OCI-LY7 (cell line): ENCODE results near the gene ENOX2. TPM values are rescaled to one million over a fixed set of nuclear protein-coding genes. Genes with fewer than 3 reads are reported as not detected.

Experiments used
- BruUV-seq: library from RNA; stranded (reverse); fragments of 400-500 nt; replicated peaks from 2 replicates; lab custom pipeline; 2021; lab: Mats Ljungman, UMichigan
- CTCF ChIA-PET: fragments of 300-600 bp; sonication (Branson Sonifier 250); formaldehyde crosslinking; loops from one replicate; lab custom pipeline; 2022; ENCODE audit warnings: antibody characterized with exemption; ENCODE audit not compliant: unreplicated experiment; lab: Charles Lee
- POLR2A ChIA-PET: fragments of 300-600 bp; sonication (Branson Sonifier 250); formaldehyde crosslinking; loops from one replicate; lab custom pipeline; 2022; ENCODE audit warnings: antibody characterized with exemption; lab: Charles Lee
- DNase-seq: peaks from one replicate; pipeline ENCODE4 v3.0.0-alpha.2; 2015; ENCODE audit warnings: low spot score
- H2AFZ ChIP-seq: fragments of 200-600 bp; sonication (generic), shearing (Covaris generic); 2 replicates; pipeline ENCODE4 v1.6.1; 2014; ENCODE audit warnings: mild to moderate bottlenecking, antibody characterized with exemption, low read length, moderate library complexity
- H3K27ac ChIP-seq: fragments of 200-600 bp; sonication (generic); 2 replicates; pipeline ENCODE4 v1.5.1; 2014; ENCODE audit warnings: mixed run types, low read depth, mild to moderate bottlenecking, moderate library complexity, low read length, inconsistent platforms; ENCODE audit not compliant: poor library complexity, severe bottlenecking
- H3K36me3 ChIP-seq: fragments of 200-600 bp; sonication (generic); 2 replicates; pipeline ENCODE4 v1.6.1; 2014; ENCODE audit warnings: mild to moderate bottlenecking, antibody characterized with exemption, low read length, moderate library complexity, mixed read lengths; ENCODE audit not compliant: insufficient read depth
- H3K4me1 ChIP-seq: fragments of 200-600 bp; sonication (generic); 2 replicates; pipeline ENCODE4 v1.5.1; 2014; ENCODE audit warnings: mild to moderate bottlenecking, low read length; ENCODE audit not compliant: insufficient read depth, poor library complexity, severe bottlenecking
- H3K4me2 ChIP-seq: fragments of 200-600 bp; sonication (generic); 2 replicates; pipeline ENCODE4 v1.6.1; 2014; ENCODE audit warnings: mild to moderate bottlenecking, low read length
- H3K4me3 ChIP-seq: fragments of 200-600 bp; sonication (generic); 2 replicates; pipeline ENCODE4 v1.5.1; 2014; ENCODE audit warnings: mild to moderate bottlenecking, low read depth, low read length; ENCODE audit not compliant: poor library complexity, severe bottlenecking
- H3K79me2 ChIP-seq: fragments of 200-600 bp; sonication (generic); 2 replicates; pipeline ENCODE4 v1.6.1; 2016; ENCODE audit warnings: low read depth, mild to moderate bottlenecking, low read length, moderate library complexity, mixed read lengths; ENCODE audit not compliant: insufficient read depth
- H3K9me2 ChIP-seq: fragments of 200-600 bp; sonication (generic); 2 replicates; pipeline ENCODE4 v1.6.1; 2016; ENCODE audit warnings: mild to moderate bottlenecking, low read length, mixed read lengths; ENCODE audit not compliant: insufficient read depth
- H3K9me3 ChIP-seq: fragments of 200-600 bp; sonication (generic); 2 replicates; pipeline ENCODE4 v1.6.1; 2014; ENCODE audit warnings: mild to moderate bottlenecking, mixed run types, low read length, mixed read lengths
- H4K20me1 ChIP-seq: fragments of 200-600 bp; sonication (generic); 2 replicates; pipeline ENCODE4 v1.6.1; 2014; ENCODE audit warnings: mild to moderate bottlenecking, antibody characterized with exemption, low read length, moderate library complexity, mixed read lengths; ENCODE audit not compliant: insufficient read depth
- CTCF ChIP-seq: fragments of 200-600 bp; sonication (generic); conservative IDR thresholded peaks from 2 replicates; pipeline ENCODE4 v1.5.1; 2014; ENCODE audit warnings: mild to moderate bottlenecking, antibody characterized with exemption, low read length, moderate library complexity, mixed read lengths
- EZH2phosphoT487 ChIP-seq: fragments of 200-600 bp; sonication (generic); IDR thresholded peaks from 2 replicates; pipeline ENCODE4 v1.6.1; 2018; ENCODE audit warnings: low read depth, borderline replicate concordance, mild to moderate bottlenecking, mixed run types, antibody characterized with exemption, low read length, moderate library complexity, mixed read lengths
- intact Hi-C: fragments of 100-400 bp; cut with micrococcal nuclease; formaldehyde crosslinking; loops from one replicate; pipeline ENCODE4 v1.10.0; 2022; ENCODE audit not compliant: unreplicated experiment
- total RNA-seq, 2 experiments: library from RNA; depleted of rRNA in 1 of 2; stranded (reverse); fragments of >200 nt in 1 of 2; shearing (Covaris generic) in 1 of 2; gene quantifications; 2 replicates each; pipeline ENCODE4 v1.2.3, GENCODE V29; 2014 to 2022

The ENOX2 gene
- total RNA-seq, 2 experiments from 2014 or later = 5.0 to 11.9 TPM

- H2AFZ ChIP-seq = no peak overlapping the region
- no peaks in the 10 kb centered on the region for H3K9me3 ChIP-seq
- ChIA-PET CTCF (no interaction called here), POLR2A (interaction anchor here (0.8 kb wide), 1 partner anchor 8 kb away, joined by 10 read pairs; no protein-coding TSS in a partner anchor)
- intact Hi-C loops = no loop called here
- no peaks in the 10 kb centered on the region for H3K9me2 ChIP-seq
- H3K27ac ChIP-seq = no peak overlapping the region
- no peaks in the 10 kb centered on the region for H4K20me1 ChIP-seq
- DNase-seq = no peak
- H3K79me2 ChIP-seq = no peaks in the 10 kb centered on the region
- H3K36me3 ChIP-seq = no peaks in the 10 kb centered on the region
- H3K4me2 ChIP-seq = no peak overlapping the region
- TF ChIP-seq CTCF (no peak), EZH2phosphoT487 (no peak)
- BruUV-seq = no TSS peak
- H3K4me3 ChIP-seq = no peak overlapping the region
- H3K4me1 ChIP-seq = no peaks in the 10 kb centered on the region
Measured at GRCh38 chrX:130702867-130703707, 199.9 kb downstream of the ENOX2 start.

GRCh38 chrX:130700629-130701028, 202.4 kb downstream of the ENOX2 start:
- DNase-seq = no peak
- Histone ChIP-seq H4K20me1 (no peaks in the 10 kb centered on the region), H3K27ac (no peak overlapping the region), H3K36me3 (no peaks in the 10 kb centered on the region), H2AFZ (no peak overlapping the region), H3K79me2 (no peaks in the 10 kb centered on the region), H3K9me2 (no peaks in the 10 kb centered on the region), H3K4me1 (peaks cover 5% of the 10 kb centered on the region), H3K4me2 (no peak overlapping the region), H3K9me3 (no peaks in the 10 kb centered on the region), H3K4me3 (no peak overlapping the region)
- TF ChIP-seq EZH2phosphoT487 (no peak), CTCF (no peak)
- POLR2A ChIA-PET = interaction anchor here (0.5 kb wide), 1 partner anchor 386 kb away, joined by 3 read pairs; no protein-coding TSS in a partner anchor
- CTCF ChIA-PET = no interaction called here
- intact Hi-C loops = no loop called here
- no TSS peak for BruUV-seq

- BruUV-seq = no TSS peak
- no peaks in the 10 kb centered on the region for H3K36me3 ChIP-seq
- POLR2A ChIA-PET = no interaction called here
- H3K4me1 ChIP-seq = peaks cover 5% of the 10 kb centered on the region
- no peak overlapping the region for H3K4me3 ChIP-seq
- no peak overlapping the region for H3K27ac ChIP-seq
- CTCF ChIA-PET = no interaction called here
- no peaks in the 10 kb centered on the region for H4K20me1 ChIP-seq
- no peaks in the 10 kb centered on the region for H3K9me3 ChIP-seq
- H3K79me2 ChIP-seq = no peaks in the 10 kb centered on the region
- TF ChIP-seq CTCF (no peak), EZH2phosphoT487 (no peak)
- H2AFZ ChIP-seq = no peak overlapping the region
- no peak overlapping the region for H3K4me2 ChIP-seq
- H3K9me2 ChIP-seq = no peaks in the 10 kb centered on the region
- intact Hi-C loops = no loop called here
- no peak for DNase-seq
Measured at GRCh38 chrX:130699618-130700017, 203.4 kb downstream of the ENOX2 start.
